Fibroblast of lung (primary cell): Measurements from ENCODE around the gene NNT. TPM values are rescaled to one million over a fixed set of nuclear protein-coding genes. Genes with fewer than 3 reads are reported as not detected.
"Not testable (repeated sequence)": the region's sequence is repeated elsewhere in the genome, so short reads cannot be mapped to it uniquely, and the experiment has no call there.

Experiments used
- DNase-seq, 2 donors: peaks; one replicate each; pipeline versions ENCODE4 v3.0.0 to v3.0.0-alpha.2; 2010; ENCODE audit warnings: low read depth in 2 of 2
- H2AFZ ChIP-seq: 2 replicates; pipeline ENCODE4 v1.5.1; 2012; ENCODE audit warnings: low read length, control low read depth, inconsistent platforms
- H3K27ac ChIP-seq: 2 replicates; pipeline ENCODE4 v1.5.1; 2011; ENCODE audit warnings: low read length, control low read depth; ENCODE audit not compliant: insufficient read depth
- H3K27me3 ChIP-seq: 2 replicates; pipeline ENCODE4 v1.5.1; 2011; ENCODE audit warnings: mild to moderate bottlenecking, low read length; ENCODE audit not compliant: control insufficient read depth, insufficient read depth
- H3K36me3 ChIP-seq: 2 replicates; pipeline ENCODE4 v1.5.1; 2011; ENCODE audit warnings: low read length; ENCODE audit not compliant: control insufficient read depth, insufficient read depth
- H3K4me1 ChIP-seq: 2 replicates; pipeline ENCODE4 v1.5.1; 2011; ENCODE audit warnings: low read length; ENCODE audit not compliant: control insufficient read depth, insufficient read depth; ENCODE audit errors: extremely low read depth
- H3K4me2 ChIP-seq: 2 replicates; pipeline ENCODE4 v1.5.1; 2011; ENCODE audit warnings: low read length, control low read depth; ENCODE audit not compliant: insufficient read depth; ENCODE audit errors: extremely low read depth
- H3K4me3 ChIP-seq, 4 experiments: fragments of 200-600 bp in 1 of 4; sonication (generic) in 1 of 4; replicated peaks in 1 of 4; 2 replicates each; pipeline ENCODE4 v1.5.1; 2011 to 2016; ENCODE audit warnings: low read length in 4 of 4, low read depth in 3 of 4, mild to moderate bottlenecking in 3 of 4, control low read depth in 2 of 4, inconsistent platforms in 1 of 4, mixed read lengths in 1 of 4; ENCODE audit not compliant: insufficient read depth in 1 of 4; ENCODE audit errors: control extremely low read depth in 1 of 4
- H3K79me2 ChIP-seq: 2 replicates; pipeline ENCODE4 v1.5.1; 2012; ENCODE audit warnings: mild to moderate bottlenecking, low read length, inconsistent platforms; ENCODE audit not compliant: control insufficient read depth, insufficient read depth
- H3K9ac ChIP-seq: 2 replicates; pipeline ENCODE4 v1.5.1; 2011; ENCODE audit warnings: mild to moderate bottlenecking, low read length, control low read depth; ENCODE audit not compliant: insufficient read depth
- H3K9me3 ChIP-seq: 2 replicates; pipeline ENCODE4 v1.5.1; 2012; ENCODE audit warnings: low read depth, low read length; ENCODE audit not compliant: control insufficient read depth, insufficient read depth
- H4K20me1 ChIP-seq: 2 replicates; pipeline ENCODE4 v1.5.1; 2011; ENCODE audit warnings: low read length; ENCODE audit not compliant: control insufficient read depth, insufficient read depth; ENCODE audit errors: extremely low read depth
- CTCF ChIP-seq, 2 donors: IDR thresholded peaks in 1 of 2; conservative IDR thresholded peaks in 1 of 2; 1 replicate in 1 of 2; 2 replicates in 1 of 2; pipeline ENCODE4 v1.5.1; 2011 to 2012; ENCODE audit warnings: low read length in 2 of 2, control low read depth in 1 of 2, inconsistent platforms in 1 of 2, low read depth in 1 of 2, mild to moderate bottlenecking in 1 of 2
- EZH2 ChIP-seq: IDR thresholded peaks from 2 replicates; pipeline ENCODE4 v1.5.1; 2012; ENCODE audit warnings: low read length, control low read depth, mild to moderate bottlenecking; ENCODE audit errors: missing control alignments
- polyA plus RNA-seq, 2 donors: library from polyadenylated mRNA; depleted of rRNA in 1 of 2; stranded (reverse) in 1 of 2; unstranded in 1 of 2; fragments of >200 nt; gene quantifications; 2 replicates each; pipeline ENCODE4 v1.2.1, GENCODE V29; 2011 to 2012; ENCODE audit warnings: missing spikeins in 1 of 2
- total RNA-seq: library from RNA; depleted of rRNA; stranded (reverse); fragments of >200 nt; gene quantifications from 2 replicates; pipeline ENCODE4 v1.2.1, GENCODE V29; 2014

Gene NNT
- total and polyA plus RNA-seq, 2 donors (not counting 1 experiment from before 2014, with no cell fraction given) = 65.7 to 115 TPM

GRCh38 chr5:43589310-43589709, 13.7 kb upstream of the NNT start:
- H3K9ac ChIP-seq = no peak overlapping the region
- no peak overlapping the region for H3K27ac ChIP-seq
- H3K79me2 ChIP-seq = no peaks in the 10 kb centered on the region
- no peaks in the 10 kb centered on the region for H3K4me1 ChIP-seq
- no peaks in the 10 kb centered on the region for H4K20me1 ChIP-seq
- no peak for DNase-seq
- no peaks in the 10 kb centered on the region for H3K9me3 ChIP-seq
- H2AFZ ChIP-seq = no peak overlapping the region
- no peaks in the 10 kb centered on the region for H3K27me3 ChIP-seq
- no peak overlapping the region for H3K4me3 ChIP-seq
- H3K4me2 ChIP-seq = no peak overlapping the region
- no peaks in the 10 kb centered on the region for H3K36me3 ChIP-seq
- no peak for TF ChIP-seq CTCF (conservative IDR thresholded peaks at IDR 0.05 in 1 of 2, IDR thresholded peaks at IDR 0.05 in 1 of 2; ENCODE audit: low read depth in 1 of 2, low read length in 2 of 2)
- no peak for TF ChIP-seq EZH2

GRCh38 chr5:43590700-43591099, 12.3 kb upstream of the NNT start:
- Histone ChIP-seq H4K20me1 (no peaks in the 10 kb centered on the region), H2AFZ (no peak overlapping the region), H3K4me1 (no peaks in the 10 kb centered on the region), H3K9me3 (no peaks in the 10 kb centered on the region), H3K9ac (no peak overlapping the region), H3K36me3 (no peaks in the 10 kb centered on the region), H3K4me3 (no peak overlapping the region), H3K27ac (no peak overlapping the region), H3K79me2 (no peaks in the 10 kb centered on the region), H3K4me2 (no peak overlapping the region), H3K27me3 (no peaks in the 10 kb centered on the region)
- no peak for TF ChIP-seq CTCF (conservative IDR thresholded peaks at IDR 0.05 in 1 of 2, IDR thresholded peaks at IDR 0.05 in 1 of 2; ENCODE audit: low read depth in 1 of 2, low read length in 2 of 2)
- no peak for DNase-seq

GRCh38 chr5:43592363-43592762, 10.6 kb upstream of the NNT start:
- H3K4me1 ChIP-seq = no peaks in the 10 kb centered on the region
- no peak for TF ChIP-seq CTCF (conservative IDR thresholded peaks at IDR 0.05 in 1 of 2, IDR thresholded peaks at IDR 0.05 in 1 of 2; ENCODE audit: low read depth in 1 of 2, low read length in 2 of 2)
- TF ChIP-seq EZH2 = no peak
- no peak overlapping the region for H2AFZ ChIP-seq
- no peak for DNase-seq
- no peaks in the 10 kb centered on the region for H3K79me2 ChIP-seq
- H3K27me3 ChIP-seq = no peaks in the 10 kb centered on the region
- no peaks in the 10 kb centered on the region for H3K36me3 ChIP-seq
- H3K9me3 ChIP-seq = no peaks in the 10 kb centered on the region
- no peak overlapping the region for H3K27ac ChIP-seq
- H3K4me3 ChIP-seq = no peak overlapping the region
- H3K9ac ChIP-seq = no peak overlapping the region
- no peak overlapping the region for H3K4me2 ChIP-seq
- no peaks in the 10 kb centered on the region for H4K20me1 ChIP-seq

- not testable (repeated sequence) for H3K9ac ChIP-seq, DNase-seq, H3K27ac ChIP-seq, H3K4me1 ChIP-seq, H2AFZ ChIP-seq, H3K9me3 ChIP-seq, H3K27me3 ChIP-seq, H4K20me1 ChIP-seq, H3K36me3 ChIP-seq, H3K4me3 ChIP-seq, H3K4me2 ChIP-seq
- H3K79me2 ChIP-seq = peaks cover 15% of the 10 kb centered on the region
Observed at GRCh38 chr5:43598927-43599326, 4.1 kb upstream of the NNT start.
